GM18873 (cell line): ENCODE results near the gene MPL.

Experiments
- ATAC-seq: cut with Tn5 transposase; IDR thresholded peaks from one replicate; pipeline ENCODE4 v1.9.1; 2021; ENCODE audit warnings: mild to moderate bottlenecking, moderate library complexity, moderate number of reproducible peaks; ENCODE audit not compliant: unreplicated experiment, low FRiP score

Gene MPL

DNA sequence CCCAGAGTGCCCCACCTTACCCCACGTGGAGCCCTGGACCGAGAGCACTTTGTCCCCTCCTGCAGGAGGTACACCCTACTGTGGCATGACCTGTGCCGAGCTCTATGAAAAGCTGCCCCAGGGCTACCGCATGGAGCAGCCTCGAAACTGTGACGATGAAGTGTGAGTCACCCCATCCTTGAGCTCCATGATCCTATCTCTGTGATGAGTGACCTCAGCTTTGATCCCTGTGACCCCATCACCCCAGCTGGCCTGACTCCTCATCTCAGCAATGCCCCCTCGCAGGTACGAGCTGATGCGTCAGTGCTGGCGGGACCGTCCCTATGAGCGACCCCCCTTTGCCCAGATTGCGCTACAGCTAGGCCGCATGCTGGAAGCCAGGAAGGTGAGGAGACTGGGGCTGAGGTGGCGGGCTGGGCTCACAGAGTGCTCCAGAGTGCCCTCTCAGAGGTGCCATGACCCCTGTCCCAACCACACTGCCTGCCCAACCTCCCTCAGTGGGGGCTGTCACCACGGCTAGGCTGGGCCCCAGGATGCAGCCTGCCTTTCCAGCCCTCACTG lies 16.2 kb upstream of the MPL start:
- ATAC-seq: no peak

DNA sequence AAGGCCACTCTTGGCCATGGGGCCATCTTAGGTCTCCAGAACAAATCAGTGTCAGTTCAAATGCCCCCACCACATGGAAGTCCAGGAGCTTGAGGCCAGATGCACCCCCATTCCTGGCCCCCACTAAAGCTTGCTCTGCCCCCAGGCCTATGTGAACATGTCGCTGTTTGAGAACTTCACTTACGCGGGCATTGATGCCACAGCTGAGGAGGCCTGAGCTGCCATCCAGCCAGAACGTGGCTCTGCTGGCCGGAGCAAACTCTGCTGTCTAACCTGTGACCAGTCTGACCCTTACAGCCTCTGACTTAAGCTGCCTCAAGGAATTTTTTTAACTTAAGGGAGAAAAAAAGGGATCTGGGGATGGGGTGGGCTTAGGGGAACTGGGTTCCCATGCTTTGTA lies 15.1 kb upstream of the MPL start:
- ATAC-seq: no peak

DNA sequence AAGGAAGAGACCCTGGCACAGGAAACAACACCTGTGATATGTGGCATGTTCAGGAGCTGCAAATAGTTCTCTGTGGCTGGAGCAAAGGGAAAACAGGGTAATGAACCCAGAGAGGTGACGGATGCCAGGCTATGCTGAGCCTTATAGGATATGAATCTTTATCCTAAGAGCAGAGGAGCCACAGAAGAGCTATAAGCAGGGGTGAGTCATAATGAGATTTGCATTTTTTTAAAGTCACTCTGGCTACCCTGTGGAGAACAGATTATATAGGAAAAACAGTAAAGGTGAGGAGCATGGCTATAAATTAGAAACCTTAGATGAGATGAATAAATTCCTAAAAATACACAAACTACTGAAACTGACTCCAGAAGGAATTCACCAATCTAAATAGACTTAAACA lies 12.8 kb upstream of the MPL start:
- no peak for ATAC-seq

DNA sequence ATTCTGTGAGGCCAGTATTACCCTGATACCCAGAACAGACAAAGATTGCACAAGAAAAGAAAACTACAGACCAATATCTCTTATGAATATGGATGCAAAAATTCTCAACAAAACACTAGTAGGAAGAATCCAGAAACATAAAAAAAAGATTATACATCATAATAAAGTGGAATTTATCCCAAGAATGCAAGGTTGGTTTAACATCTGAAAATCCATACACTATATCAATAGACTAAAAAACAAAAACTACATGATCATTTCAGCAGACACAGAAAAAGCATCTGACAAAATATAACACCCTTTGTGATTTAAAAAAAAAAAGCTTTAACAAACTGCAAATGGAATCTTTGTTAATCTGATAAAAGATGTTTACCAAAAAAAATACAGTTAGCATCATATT lies 12.2 kb upstream of the MPL start:
- no peak for ATAC-seq

DNA sequence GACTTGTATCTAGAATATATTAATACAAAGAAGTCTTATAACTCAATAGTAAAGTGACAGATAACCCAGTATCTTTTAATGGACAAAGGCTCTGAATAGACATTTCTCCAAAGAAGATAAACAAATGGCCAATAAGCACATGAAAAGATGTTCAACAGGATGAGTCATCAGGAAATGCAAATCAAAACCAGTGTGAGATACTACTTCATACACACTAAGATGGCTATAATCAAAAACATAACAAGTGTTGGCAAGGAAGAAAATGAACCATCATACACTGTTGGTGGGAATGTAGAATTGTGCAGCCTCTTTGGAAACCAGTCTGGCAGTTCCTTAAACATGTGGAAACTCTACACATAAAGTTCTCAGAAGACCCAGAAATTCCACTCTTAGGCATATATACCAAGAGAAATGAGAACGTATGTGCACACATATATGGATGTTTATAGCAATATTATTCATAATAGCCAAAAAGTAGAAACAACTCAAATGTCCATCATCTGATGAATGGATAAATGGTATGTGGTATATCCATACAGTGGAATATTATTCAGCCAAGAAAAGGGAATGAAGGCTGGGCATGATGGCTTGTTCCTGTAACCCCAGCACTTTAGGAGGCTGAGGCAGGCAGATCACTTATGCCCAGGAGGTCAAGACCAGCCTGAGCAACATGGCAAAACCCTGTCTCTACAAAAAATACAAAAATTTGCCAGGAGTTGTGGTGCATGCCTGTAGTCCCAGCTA lies 9.9 kb upstream of the MPL start:
- ATAC-seq: no peak

DNA sequence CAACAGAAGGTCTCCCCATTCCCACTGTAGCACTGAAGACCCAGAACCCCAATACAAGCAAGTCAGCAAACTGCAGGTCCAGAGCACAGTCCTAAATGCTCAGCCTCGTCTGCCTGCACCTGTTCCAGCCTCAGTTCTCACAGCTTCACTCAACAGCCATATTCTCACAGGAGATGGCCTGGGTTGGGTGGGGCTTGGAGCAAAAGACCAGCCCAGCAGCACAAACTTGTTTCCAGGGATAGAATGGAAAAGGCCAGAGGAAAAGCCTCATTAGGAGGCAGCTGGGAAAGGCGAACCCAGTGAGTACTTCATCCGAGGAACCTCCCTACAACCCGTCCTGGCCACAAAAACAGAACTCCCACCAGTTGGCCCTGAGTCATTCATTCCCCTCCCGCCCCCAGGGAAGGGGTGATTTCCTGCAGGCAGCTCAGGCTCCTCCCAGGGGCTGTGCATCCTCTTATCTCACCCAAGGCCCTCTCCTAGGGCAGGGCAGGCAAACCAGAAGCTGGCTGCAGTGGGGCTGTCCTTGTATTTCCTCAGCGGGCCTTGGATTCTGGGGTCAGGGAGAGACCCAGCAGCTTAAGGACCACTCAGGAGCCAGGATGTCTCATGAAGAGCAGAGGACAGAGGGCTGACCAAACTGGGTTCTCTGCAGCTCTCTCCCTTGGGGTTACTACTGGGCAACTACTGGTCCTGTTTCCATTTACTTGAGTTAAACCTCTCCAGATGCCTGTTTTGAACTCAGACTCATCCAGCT lies 7.4 kb upstream of the MPL start:
- ATAC-seq: no peak

DNA sequence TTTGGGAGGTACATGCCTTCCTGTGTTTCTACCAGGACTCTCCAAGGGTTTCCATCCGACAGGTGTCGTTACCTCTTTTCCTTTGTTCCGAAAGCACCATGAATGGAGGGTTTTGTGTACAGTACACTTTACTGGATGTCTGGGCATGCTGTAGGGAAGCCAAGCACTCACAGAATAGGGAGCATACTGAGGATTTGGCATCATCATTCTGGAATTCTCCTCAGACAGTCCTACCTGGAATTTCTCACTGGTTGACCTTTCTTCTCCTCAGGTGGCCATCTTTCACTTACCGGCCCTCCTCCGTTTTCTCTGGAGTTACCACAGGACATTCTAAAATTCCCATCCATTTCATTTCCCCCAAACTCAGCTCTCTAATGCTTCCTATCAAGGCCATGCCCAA lies 5.9 kb upstream of the MPL start:
- no peak for ATAC-seq

DNA sequence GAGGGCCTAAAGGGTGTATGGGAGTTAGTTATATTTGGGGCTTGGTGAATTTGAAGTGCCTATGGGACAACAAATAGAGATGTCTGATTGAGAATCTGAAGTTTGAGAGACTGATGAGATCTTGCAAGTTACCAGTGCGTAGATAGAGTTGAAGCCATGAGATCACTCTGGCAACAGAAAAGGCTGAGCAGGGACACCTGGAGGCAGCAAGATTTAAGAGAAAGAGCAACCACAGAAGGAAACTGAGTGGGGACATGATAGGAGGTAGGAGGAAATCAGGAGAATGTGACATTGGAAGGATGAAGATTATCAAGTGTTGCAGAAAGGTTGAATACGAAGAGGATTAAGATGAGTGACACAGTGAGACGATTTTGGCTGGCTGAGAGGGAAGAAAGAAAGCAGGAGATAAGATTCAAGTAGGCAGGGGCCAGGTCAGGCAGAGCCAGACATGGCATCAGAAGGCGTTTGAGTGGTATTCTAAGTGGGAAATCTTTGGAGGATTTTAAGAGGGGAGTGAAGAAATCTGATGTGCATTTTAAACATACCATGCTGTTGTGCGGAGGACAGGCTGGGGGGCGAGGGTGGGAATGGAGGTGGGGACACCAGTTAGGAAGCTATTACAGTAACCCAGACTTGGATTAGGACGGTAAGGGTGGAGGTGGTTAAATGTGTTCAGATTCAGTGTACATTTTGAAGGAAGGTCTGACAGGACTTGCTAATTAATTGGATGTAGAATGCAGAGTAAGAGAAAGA lies 3.0 kb upstream of the MPL start:
- ATAC-seq: no peak

DNA sequence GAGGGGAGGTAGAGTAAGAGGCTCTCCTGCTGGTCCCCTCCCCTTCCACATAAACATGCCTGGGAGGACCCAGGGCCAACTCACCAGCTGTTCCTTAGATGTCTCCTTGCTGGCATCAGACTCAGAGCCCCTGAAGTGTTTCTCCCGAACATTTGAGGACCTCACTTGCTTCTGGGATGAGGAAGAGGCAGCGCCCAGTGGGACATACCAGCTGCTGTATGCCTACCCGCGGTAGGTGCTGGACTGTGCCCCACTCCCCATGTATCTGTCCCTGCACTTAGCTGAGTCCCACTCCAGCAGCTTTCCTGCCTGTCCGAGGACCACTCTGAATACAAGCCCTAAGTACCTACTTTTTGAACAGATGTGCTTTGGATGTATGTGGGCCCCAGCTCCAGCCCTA lies 383 bp downstream of the MPL start:
- no peak for ATAC-seq

DNA sequence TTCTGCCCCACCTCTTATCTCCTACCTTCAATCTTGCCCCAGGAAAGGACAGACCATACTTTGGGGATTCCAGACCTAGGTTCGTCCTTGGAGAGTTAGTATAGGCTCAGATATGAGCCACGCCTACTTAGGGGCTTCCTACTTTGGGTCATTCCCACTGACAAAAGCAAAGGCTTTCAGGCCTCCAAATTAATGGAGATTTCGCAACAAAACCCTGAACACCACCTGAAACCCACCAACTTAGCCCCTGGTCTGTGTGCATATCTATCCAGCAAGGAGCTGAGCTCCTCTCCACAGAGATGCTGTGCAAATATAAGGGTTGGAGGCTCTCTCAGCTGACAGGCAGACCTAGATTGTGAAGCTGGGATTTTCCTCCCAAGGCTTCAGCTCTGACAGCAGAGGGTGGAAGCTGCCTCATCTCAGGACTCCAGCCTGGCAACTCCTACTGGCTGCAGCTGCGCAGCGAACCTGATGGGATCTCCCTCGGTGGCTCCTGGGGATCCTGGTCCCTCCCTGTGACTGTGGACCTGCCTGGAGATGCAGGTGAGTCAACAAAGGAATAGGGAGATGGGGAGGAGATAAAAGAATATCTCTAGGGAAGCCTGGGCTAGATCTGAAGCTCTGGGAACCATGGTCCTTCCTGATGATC lies 2.1 kb downstream of the MPL start:
- no peak for ATAC-seq

DNA sequence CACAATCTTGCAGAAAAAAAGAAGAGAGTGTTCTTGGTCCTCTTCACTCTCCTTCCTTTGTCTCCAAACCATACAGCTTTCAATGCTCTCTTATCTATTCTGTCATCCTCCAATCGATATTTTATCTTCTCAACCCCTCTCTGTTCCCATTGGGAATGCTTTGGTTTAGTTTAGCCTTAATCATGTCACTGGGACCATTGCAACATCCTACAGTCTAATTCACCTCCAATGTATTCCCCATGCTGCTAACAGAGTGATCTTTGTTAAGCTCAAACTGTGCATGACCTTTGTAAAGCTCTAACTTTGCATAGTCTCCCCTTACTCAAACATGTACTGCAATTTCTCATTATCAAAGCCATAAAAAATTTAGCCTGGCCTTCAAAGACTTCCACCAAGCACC lies 2.9 kb downstream of the MPL start:
- ATAC-seq: no peak

DNA sequence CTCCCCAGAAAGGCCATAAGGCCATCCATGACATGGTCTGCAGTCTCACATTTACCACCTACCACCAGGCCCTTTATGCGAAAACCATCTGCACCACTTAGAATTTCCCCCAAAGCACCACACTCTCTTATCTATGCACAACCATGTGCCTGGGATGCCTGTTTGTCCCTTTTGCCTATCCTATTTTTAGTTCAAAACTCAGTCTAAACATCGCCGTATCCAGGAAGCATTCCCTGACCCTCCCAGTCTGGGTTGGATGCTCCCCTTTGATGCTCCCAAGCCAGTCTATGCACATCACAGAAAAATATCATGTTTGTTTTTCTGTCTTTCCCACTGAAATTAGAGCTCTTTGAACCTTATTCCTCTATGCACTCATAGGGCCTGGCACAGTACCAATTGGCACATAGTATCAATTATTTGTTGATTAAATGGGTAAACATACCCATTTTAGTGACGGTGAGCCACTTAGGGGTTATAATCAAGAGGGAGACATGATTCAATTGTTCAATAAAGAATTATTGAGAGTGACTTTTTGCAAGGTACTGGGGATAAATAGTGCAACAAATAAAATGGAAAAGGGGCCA lies 6.7 kb downstream of the MPL start:
- ATAC-seq: no peak

DNA sequence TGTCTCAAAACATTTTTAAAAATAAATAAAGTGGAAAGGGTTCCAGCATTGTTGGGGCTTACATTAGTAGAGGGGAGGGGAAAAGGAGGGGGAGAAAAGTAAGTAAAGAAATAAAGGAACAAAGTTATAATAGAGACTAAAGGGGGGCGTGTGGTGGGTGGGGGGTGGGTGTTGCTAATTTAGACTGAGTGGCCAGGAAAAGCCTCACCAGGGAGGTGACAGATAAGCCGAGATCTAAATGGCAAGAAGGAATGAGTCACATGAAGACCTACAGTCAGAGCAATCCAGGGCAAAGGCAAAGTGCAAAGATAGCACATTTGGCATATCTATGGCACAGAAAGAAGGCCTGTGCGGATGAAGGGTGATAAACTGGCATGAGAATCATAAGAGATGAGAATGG lies 7.5 kb downstream of the MPL start:
- no peak for ATAC-seq

DNA sequence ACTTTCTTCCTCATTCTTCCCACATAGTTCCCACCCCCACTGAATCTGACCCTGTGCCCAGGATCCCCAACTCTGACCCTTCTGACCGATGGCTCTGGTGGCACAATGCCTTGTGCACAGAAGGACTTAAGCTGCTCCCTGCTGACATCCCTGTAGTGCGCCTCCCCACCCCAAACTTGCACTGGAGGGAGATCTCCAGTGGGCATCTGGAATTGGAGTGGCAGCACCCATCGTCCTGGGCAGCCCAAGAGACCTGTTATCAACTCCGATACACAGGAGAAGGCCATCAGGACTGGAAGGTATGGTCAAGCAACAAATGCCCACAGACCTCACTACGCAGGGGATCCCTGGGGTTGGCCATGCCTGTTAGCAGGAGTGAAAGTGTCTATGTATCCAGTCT lies 9.0 kb downstream of the MPL start:
- no peak for ATAC-seq

DNA sequence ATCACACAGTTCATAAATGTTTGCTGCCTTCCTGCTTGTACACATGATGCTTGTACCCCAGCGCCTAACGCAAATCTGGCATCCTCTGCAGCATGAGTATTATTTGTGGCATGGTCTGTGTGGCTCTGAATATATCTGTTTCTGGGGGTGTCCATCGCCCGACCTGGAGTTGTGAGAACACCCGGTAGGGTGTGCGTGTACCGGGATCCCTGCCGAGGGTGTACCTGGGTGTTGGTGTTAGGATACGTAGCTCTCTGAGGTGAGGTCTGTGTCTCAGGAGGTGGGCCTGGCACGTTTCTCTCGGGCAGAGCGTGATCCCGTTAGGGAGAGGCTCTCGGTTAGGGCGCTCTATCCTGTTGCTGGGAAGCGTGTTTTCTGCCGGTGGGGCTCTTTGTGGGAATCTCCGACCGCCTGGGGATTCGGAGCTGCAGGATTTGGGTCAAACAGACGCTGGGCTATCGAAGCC lies 10.8 kb downstream of the MPL start:
- ATAC-seq: no peak

DNA sequence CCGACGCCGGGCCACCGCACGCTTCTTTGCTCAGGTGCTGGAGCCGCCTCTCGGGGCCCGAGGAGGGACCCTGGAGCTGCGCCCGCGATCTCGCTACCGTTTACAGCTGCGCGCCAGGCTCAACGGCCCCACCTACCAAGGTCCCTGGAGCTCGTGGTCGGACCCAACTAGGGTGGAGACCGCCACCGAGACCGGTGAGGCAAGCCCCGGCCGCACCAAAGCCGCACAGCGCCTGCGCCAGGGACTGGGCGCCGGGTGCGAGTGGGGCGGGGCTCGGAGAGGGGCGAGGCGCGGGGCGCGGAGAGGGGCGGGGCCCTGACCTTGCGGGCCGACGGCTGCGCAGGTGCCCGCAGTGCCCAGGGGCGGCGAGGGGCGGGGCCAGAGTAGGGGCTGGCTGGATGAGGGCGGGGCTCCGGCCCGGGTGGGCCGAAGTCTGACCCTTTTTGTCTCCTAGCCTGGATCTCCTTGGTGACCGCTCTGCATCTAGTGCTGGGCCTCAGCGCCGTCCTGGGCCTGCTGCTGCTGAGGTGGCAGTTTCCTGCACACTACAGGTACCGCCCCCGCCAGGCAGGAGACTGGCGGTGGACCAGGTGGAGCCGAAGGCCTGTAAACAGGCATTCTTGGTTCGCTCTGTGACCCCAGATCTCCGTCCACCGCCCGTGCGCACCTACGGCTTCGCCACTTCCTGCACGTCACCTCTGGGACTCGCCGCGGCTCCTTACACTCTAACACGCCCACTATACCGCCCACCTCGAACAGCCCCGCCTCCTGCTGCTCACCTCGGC lies 11.4 kb downstream of the MPL start:
- peak; percentile 52 for ATAC-seq

DNA sequence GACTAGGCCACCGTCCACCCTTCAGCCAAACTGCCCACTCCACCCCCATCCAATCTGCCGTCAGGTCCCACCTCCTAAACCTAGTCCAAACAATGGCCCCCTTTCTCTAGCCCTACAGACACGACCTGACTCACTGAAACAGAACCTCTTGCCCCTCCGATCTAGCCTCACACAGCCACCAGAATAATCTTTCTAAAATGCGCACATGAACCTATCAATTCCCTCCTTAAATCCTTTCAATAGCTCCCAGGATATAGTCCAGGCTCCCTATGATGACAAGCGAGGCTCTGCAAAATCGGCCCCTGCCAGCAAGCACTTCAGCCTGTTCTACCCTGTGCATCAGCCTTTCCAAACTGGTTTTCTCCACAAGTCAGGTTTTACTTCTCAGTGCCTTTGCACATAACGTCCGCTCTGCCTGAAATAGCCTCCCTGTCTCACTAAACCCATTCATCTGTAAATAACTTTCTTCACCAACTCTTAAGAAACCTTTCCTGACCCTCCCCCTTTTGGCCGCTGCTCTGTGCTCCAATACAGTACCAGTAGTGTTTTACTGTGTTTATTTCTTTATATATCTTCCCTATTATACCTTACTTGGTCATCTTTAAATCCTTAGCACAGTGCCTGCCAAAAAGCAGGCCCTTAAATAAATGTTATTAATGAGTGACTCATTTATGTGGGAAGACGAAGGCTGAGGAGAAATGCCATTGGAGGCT lies 12.1 kb downstream of the MPL start:
- ATAC-seq: no peak

DNA sequence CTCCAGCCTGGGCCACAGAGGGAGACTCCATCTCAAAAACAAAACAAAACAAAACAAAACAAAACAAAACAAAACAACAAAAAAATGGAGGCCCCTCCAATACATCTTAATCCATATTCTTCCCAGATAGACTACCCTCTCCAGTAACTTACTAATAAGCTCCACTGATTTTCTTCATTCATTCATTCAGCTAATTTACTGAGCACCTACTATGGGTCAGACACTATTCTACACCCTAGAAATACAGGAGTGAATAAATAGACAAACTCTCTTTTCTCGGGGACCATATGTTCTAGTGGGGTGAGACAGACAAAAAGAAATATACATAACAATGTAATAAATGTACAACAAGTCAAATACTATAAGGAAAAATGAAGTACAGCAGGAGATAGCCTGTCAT lies 13.4 kb downstream of the MPL start:
- ATAC-seq: no peak
